NCI-H526 (cell line): ENCODE results near the gene THSD7A.
A peak's percentile ranks its signal among the peaks of the same experiment; 100 is the strongest.

Experiments used
- DNase-seq, 2 experiments: peaks; one replicate each; lab custom pipeline; 2025; lab: John Stamatoyannopoulos, UW

The THSD7A gene

DNA sequence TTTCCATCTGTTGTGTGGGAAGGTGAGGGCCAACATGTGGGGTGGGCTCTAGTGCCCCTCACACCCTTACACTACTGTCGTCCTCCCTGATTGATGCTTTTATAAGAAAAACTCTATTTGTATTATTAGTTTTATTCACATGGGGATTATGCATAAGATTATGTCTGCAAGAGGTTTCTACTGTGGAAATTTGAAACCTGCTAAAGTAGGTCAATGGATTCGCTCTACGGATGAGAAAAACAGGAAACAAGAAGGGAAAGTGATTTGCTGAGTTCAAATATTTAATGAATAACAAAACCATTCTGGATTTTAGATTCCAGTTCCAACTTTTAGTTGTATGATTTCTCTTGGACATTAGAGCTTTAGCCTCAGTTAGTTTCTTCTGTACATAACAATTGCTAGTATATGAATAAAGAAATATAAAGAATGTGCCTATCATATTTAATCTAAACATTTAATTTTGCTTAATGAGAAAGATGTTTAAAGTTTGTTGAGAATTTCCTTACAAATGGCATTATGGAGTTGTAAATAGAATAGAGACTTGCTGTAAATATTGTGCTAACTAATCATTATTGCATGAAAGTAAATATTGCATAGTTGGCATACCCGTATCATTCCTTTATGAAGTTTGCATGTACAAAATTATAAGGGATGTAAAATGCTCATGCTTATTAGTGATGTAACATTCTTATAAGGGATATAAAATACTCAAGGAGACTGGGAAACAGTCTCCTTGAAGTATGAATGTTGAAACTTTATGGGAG, 193.8 kb downstream of the THSD7A start:
- no peak for DNase-seq

DNA sequence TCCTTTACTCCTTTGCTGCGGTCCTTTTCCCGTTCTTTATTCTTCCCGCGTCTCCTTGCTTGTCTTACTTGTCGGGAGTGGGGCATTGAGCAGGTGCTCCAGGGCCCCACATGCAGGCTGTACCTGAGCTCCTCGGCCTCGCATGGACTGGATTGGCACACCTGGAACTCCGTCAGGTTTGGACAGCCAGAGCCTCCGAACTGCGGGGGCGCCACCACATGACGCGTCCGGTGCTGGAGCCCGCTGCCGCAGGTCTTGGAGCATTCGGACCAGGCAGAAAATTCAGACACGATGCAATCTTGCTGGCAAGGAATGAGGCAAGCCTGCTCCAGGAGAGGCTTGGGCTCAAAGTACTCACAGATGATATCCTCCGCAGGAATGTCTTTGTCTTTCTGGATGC, 195.7 kb downstream of the THSD7A start:
- no peak for DNase-seq

DNA sequence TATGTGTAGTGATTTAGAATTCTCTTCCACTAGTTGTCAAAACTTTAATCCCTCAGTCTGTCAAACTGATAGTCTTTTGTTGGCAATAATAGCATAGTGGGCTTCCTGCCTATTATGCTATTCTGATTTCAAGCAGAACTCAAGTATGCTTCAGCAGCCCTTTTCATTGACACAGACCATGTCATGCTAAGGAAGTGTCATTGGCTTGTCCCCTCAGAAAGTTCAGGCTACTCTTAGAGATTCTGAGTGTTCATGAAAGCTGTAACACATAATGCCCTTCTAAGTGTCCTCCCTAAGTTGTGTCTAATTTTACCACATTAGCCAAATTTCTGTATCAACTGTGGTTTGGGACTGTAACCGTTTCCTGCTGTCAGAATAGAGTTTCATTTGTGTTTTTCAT, 198.7 kb downstream of the THSD7A start:
- DNase-seq: no peak

DNA sequence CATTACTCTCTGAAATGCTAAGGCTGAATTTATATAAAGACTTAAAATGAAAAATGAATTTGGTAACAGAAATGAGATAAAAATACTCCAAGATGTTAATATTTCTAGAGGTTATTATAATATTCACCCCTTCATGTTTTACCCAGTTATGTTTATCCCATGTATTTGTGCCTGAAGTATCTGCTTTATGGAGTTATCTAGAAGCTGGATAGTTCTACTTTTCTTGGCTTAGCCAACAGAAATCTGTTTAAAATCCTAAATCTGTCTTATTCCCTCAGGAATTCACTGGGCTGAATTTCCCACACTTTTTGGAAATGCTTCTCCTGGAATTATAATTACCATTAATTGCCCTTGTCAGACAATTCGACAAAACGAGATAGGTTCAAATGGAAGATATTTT, 201.6 kb downstream of the THSD7A start:
- no peak for DNase-seq

DNA sequence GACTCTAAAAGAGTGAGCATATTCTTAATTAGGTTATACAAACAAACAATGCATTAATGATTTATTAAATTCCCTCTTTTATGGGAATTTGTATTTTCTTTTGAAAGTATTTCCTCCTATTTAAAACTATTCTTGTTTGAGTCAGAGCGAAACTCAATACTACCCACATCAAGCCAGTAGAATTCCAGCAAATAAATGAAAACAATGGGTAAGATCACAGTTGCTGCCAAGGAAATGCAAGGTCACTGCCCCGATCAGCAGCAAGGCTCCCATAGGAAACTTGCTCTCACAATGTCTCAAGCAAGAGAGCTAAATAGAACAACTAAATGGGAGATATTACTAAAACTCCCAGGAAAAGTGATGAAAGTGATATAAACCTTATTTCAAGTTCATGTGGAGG, 206.3 kb downstream of the THSD7A start:
- no peak for DNase-seq

DNA sequence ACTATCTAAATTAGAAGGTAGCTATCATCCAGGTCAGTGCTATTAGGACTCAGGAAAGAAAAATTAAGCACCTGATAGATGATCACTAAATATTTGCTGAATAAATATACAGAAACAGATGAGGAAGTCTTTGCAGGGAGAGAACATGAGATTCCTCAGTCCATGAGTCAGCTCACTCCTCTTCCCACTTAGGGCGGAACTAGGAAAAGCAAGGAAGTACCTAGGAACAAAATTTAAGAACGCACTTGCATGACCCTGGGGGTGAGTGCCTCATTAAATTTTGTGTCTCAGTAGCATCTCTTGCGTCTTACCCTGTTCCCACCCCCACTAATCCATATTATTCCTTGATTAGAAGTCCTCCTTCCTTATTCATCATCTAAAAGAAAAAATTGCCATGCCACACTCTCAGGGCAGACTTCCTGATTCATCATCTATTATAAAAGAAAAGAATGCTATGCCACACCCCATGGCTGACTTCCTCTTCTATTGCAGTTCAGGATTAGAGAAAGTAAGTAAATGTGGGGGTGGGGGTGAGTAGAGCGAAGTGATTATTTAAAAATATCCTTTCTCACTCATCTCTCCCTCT, 208.8 kb downstream of the THSD7A start:
- DNase-seq: no peak

DNA sequence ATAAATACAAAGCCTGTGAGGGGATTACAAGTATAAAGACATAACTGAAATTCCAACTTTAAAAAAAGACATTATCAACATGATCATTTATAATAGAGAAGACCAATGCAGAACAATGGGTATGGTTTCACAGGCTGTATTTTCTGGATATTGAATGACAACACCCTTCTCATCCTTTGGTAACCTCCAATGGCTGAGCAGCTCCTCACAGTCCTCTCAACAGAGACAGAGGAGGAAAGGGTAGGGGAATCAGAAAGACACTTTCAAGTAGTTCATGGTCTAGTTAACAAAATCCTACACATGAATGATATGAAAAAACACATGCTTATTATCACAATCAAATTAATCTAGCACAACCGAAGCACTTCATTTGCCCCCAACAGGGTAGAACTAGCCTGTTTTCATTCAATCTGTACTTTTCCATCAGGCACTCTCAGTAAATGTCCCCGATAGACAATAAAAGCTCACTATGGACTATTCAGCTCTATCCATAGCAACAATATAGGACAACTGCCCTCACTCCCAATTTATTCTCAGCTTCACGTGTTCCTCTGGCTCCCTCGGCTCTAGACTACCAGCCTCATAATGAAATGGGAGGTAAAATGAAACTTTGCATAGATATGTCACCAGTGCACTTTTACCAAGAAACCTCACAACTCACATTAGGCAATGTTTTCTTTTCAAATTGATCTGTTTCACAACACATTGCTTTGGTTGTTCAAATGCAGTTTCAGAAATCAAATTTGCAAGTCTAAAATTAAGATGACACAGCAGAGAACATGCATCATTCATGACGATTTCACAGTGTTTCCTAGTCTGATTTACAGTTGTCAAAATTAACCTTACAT, 211.4 kb downstream of the THSD7A start:
- DNase-seq: peak; percentile 78 to 79

DNA sequence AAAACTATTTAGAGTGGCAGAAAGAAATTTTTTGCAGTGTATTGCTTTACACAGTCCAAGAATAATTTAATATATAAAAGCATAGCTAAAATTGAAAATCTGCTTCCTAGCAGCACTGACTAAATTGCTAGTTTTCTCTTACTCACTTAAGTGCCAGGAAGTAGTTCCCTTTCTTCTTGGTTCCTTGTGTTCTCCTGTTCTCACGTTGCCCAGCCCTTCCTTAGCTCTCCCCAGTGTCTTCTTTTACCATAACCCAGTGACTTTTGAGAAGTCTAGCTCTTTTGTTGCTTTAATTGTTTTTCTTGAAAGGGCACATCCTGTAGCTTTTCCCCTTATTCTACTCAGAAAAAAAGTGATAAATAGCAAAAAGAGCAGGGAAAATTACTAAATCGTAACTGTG, 215.5 kb downstream of the THSD7A start:
- DNase-seq: no peak

DNA sequence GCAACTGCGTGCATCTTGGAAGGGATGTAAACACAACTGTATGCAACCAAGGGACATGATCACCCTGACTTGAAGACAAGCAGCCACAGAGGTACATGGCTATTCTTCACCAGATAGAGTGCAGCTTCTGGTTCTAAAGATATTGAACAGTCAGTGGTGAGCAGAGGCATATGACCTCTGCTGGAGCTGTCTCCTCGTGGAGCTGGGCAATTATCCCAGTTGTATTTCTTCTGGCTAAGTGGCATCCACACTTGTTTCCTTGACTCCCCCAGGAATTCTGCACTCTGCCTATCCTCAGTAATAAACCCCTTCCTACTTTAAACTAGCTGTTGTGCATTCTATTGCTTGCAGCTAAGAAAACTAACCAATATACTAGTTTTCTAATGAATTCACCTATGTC, 216.8 kb downstream of the THSD7A start:
- DNase-seq: no peak

DNA sequence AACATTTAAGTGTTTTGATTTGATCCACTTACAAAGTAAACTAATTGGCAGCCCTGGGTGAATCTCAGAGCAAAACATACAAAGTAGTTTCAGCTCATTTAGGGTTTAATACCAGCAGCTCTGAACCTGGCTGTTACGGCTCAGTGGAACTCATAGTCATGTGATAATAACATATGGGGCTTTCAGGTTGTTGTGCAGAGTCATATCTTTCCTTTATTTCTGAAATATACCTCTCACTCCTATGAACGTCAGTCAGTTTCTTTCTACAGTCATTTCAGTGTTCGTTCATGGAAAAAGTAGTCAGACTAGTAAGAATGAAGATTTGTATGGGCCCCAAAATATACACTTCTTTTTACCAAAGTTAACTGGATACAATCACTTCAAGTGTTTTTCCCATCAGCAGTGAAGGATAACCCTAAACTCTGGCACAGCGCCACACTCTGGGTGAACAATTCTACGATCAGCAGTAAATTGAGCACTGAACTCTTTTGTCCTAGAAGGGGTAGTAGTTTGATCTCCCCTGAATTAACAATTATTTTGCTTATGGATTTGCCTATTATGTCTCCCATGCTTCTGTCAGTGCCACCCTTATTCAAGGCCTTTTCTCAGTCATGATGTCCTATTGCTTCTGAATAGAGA, 218.6 kb downstream of the THSD7A start:
- no peak for DNase-seq

DNA sequence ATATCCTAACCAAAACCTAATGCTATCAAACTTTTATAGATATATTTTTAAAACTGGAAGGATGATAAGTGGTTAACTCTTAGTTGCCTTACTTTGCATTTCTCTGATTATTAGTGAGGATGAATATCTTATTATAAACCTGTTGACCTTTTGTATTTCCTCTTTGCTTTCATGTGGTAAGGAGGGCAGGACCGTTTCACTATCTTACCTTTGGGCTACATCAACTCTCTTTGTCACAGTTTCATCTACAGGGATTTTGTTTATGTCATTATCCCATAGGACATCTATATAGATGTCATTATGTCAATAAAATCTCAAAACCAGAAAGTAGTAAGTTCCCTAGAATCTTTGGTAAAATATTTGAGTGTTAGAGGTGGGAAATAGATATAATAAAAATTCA, 219.3 kb downstream of the THSD7A start:
- no peak for DNase-seq

DNA sequence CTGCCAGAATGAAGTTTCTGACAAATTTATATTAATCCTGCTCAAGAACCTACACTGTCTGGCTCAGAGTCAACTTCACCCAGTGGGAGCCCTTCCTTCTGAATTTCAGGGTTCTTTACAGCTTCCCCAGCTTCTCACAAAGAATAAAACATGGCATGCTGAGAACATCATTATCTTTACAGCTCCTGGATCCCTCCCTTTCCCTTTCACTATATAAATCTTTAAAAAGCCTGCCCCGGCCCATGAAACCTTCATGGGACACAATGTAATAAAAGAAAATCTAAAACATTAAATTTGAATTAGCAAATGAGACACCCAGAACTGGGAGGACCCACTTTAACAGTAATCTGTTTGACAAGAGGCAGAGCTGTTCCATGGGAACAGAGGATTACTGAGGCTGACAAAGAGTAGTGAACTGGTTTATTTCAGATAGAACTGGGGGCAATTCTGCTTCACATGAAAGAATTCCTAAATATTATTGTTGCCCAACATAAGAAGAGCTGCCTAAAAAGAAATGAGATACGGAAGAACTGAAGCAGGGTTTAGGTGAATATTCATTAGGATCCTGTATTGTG, 222.8 kb downstream of the THSD7A start:
- DNase-seq: no peak

DNA sequence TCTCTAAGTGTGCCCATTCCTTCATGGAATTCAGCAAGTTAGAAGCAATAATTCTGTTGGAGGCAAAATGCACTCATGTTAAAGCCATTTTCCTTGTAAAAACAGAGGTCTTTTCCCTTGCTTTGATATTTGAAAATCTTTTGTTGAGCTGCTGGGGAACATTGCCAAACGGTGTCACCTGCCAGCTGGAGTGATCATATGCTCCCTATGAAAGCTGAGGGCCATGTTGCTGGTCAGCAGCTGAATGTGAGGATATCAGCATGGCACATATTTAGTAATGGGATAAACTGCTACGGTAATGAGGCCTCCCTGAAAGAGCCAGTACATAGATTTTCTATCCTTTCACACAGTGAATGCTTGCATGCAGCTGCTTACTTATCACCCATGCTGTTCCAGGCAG, 224.3 kb downstream of the THSD7A start:
- no peak for DNase-seq

DNA sequence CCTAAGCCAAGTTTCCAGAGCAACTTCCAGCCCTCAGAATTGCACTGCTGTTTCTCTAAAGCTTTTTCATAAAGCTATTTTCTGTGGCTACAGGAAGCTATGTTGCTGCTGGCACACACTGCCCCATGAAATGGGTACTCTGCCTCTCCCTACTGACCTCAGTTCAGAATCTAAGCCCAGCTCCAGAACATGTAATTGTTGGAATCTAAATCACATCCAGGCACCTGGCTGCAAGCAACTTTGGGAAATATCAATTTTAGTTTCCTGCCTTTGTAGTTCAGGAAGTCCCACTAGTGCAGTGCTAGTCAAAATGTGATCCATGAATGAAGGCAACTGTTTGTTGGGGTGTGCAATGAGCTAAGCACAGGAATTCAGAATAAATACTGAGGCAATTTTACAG, 226.2 kb downstream of the THSD7A start:
- no peak for DNase-seq

DNA sequence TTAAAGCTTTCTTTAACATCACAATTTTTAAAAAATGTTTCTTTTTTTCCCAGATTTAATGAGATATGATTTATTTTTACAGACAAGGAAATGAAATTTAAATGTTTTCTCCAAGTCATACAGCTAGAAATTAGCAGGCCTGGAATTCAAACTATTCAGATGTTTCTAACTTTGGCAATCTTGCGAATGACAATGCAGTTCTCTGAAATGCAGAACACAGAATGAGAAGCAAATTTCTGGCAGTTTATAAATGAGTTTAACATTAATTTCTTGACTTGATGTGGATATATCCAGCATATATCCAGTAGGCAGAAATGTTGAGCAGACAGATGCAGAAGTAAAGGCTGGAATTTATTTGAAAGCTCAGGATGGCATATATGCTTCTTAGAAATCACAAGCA, 227.5 kb downstream of the THSD7A start:
- no peak for DNase-seq

DNA sequence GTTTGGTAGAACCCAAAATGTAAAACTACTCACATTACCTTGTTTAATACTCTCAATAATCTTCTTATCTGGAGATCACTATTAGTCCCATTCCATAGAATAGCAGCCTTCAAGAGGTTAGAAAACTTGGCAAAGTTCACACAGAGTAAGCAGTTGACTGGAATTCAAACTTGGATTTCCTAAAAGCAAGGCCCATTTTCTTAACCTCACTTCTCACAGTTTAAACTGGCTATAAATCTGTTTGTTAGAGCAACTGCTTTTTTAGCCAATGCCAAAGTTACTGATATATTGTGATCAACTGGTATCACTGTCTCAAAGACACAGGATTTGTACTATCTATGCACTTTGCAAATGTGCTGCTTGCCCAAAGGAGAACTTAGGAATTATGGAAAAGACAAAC, 230.2 kb downstream of the THSD7A start:
- DNase-seq: no peak

DNA sequence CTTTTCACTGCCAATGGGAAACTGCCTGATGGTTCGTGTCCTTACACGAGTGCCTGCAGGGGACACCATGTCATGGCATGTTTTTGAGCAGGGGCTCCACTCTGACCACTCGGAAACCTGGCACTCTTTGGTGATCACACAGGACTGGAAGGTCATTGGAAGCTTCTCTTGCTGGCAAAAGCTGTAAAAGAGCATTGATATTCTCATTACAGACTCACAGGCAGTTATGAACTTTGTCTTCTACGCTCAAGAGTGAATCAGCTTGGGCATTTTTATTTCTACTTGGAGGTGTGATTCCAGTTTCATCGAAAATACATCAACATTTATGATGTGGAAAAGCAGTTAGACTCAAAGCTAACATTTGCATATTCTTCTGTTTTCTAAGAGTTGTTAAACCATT, 238.7 kb downstream of the THSD7A start:
- no peak for DNase-seq

DNA sequence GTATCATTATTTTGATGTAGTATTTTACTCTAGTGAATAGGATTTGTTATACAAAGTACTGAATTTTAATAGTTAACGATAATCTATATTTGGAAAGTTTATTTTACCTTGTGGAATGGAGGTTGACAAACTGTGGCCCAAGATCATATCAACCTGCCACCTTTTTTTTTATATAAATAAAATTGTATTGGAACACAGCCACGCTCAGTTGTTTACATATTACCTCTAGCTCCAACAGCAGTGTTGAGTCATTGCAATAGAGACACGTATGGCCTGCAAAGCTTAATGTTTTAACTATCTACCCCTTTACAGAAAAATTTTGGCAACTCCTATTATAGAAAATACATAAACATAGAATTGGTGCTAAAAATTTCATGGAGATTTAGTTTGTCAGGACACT, 239.3 kb downstream of the THSD7A start:
- DNase-seq: no peak

DNA sequence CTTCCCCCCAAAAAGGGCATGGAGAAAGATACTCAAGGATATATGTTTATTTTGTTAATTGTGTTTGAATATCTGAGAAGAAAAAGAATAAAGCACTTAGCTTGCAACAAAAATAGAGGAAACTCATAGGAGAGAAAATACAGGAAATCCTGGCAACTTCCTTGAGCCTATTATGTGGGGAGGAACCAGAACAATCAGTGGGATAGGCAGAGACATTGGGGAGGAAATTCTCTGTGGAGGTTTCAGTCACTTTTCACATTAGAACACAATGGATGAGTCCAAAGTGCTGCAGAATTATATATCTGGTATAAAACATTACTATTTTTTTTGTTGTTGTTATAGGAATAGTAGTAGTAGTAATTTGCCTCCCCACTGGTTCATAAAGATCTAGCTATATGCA, 240.1 kb downstream of the THSD7A start:
- no peak for DNase-seq

DNA sequence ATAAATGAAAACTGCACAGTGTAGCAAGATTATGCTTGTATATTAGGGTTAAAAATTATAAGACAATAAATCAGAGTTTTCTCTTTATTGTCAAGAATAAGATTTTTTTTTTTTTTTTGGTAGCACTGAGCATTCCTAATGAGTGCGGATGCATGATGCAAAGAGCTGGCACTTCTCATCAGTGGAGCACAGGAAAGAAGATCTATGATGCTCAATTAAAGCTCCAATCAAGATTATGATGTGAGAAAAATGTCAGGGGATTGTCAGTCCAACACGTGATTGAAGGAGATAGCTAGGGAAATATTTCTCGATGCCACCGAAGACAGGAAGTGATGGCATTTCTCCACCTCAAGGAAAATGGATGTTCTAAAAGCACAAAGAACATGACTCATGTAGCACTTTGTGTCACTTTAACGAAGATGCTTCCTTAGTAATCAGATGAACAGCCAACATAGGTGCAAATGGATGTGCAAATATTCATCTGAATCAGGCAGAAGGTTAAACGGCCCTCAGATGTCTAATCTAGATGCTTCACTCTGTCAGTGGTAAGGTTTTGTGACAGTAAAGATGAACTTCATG, 240.9 kb downstream of the THSD7A start:
- DNase-seq: no peak

DNA sequence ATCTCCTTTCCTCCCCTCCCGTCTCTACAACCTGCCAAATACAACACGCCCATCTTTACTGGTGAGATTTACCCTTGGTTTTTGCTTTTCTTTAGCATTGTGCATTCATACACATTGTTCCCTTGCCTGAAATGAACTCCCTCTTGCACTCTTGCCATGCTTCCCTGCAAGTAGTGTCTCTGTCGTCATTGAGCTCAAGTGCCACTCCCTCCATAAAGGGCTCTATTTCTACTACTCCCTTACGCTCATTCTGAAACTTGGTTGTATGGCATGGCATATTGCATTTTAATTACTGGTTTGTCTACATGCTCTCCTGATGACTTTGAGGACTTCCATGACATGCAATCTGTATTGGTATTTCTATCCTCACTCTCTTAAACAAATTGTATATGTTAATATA, 242.7 kb downstream of the THSD7A start:
- no peak for DNase-seq

DNA sequence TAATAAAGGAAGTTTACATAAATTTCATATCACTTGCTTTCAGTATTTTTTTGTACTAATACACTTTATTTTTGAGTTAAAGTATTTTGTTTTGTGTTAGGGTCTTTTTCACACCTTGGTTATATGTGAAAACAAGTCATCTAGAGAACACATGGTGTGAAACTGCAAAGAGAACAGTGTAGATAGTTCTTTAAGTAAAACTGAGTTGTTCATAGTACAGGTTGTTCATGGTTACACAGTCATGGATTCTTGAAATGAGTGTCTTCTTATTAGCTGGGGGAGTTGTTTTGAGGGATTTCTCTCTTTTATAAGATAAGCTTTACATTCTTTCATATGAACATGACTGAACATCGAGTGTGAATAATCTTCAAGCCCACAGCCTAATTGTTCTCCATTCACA, 244.2 kb downstream of the THSD7A start:
- DNase-seq: no peak
